GM23338 (cell line): Measurements from ENCODE around the gene SMYD3. TPM values are rescaled to one million over a fixed set of nuclear protein-coding genes. Genes with fewer than 3 reads are reported as not detected.

Source experiments
- ATAC-seq: fragments of 200-7000 bp; cut with Tn5 transposase; 3 replicates; pipeline ENCODE4 v1.9.1; 2020
- DNase-seq: peaks from one replicate; pipeline ENCODE4 v3.0.0-alpha.2; 2015; ENCODE audit warnings: low spot score
- H2AFZ ChIP-seq: fragments of 200-600 bp; sonication (generic); 2 replicates; pipeline ENCODE4 v1.8.0; 2016; ENCODE audit warnings: antibody characterized with exemption, mild to moderate bottlenecking, moderate library complexity
- H3F3A ChIP-seq: fragments of 200-600 bp; sonication (generic); replicated peaks from 2 replicates; pipeline ENCODE4 v1.8.0; 2017; ENCODE audit warnings: antibody characterized with exemption, mixed run types, low read depth
- H3K27ac ChIP-seq: fragments of 200-600 bp; sonication (generic); 2 replicates; pipeline ENCODE4 v1.6.1; 2016; ENCODE audit warnings: low read depth
- H3K27me3 ChIP-seq: fragments of 200-600 bp; sonication (generic); 2 replicates; pipeline ENCODE4 v1.8.0; 2016; ENCODE audit warnings: mild to moderate bottlenecking, mixed run types, moderate library complexity; ENCODE audit not compliant: insufficient read depth
- H3K36me3 ChIP-seq: fragments of 200-600 bp; sonication (generic); 2 replicates; pipeline ENCODE4 v1.8.0; 2016; ENCODE audit warnings: mild to moderate bottlenecking; ENCODE audit not compliant: insufficient read depth
- H3K4me1 ChIP-seq: fragments of 200-600 bp; sonication (generic); 2 replicates; pipeline ENCODE4 v1.8.0; 2016; ENCODE audit warnings: mild to moderate bottlenecking, moderate library complexity; ENCODE audit not compliant: insufficient read depth
- H3K4me2 ChIP-seq: fragments of 200-600 bp; sonication (generic); 2 replicates; pipeline ENCODE4 v1.7.1; 2017; ENCODE audit warnings: mixed run types
- H3K4me3 ChIP-seq: fragments of 200-600 bp; sonication (generic); 2 replicates; pipeline ENCODE4 v1.6.1; 2016; ENCODE audit warnings: mixed run types
- H3K79me2 ChIP-seq: fragments of 200-600 bp; sonication (generic); replicated peaks from 2 replicates; pipeline ENCODE4 v1.8.0; 2017; ENCODE audit warnings: mild to moderate bottlenecking; ENCODE audit not compliant: insufficient read depth
- H3K9me2 ChIP-seq: fragments of 200-600 bp; sonication (generic); 2 replicates; pipeline ENCODE4 v1.8.0; 2017; ENCODE audit not compliant: insufficient read depth
- H4K20me1 ChIP-seq: fragments of 200-600 bp; sonication (generic); replicated peaks from 2 replicates; pipeline ENCODE4 v1.8.0; 2017; ENCODE audit warnings: mild to moderate bottlenecking; ENCODE audit not compliant: insufficient read depth
- H3K27ac Mint-ChIP-seq: 2 replicates; pipeline ENCODE4 v1.8.0; 2020; ENCODE audit warnings: inconsistent platforms, mild to moderate bottlenecking, moderate library complexity, mixed read lengths
- H3K27me3 Mint-ChIP-seq: 3 replicates; pipeline ENCODE4 v1.8.0; 2022; ENCODE audit warnings: low read depth, mild to moderate bottlenecking, moderate library complexity, mixed read lengths, inconsistent platforms; ENCODE audit not compliant: insufficient read depth, poor library complexity
- H3K36me3 Mint-ChIP-seq: 3 replicates; pipeline ENCODE4 v1.8.0; 2021; ENCODE audit warnings: low read depth, mild to moderate bottlenecking, inconsistent platforms, moderate library complexity, mixed read lengths
- H3K4me1 Mint-ChIP-seq: 3 replicates; pipeline ENCODE4 v1.8.0; 2020; ENCODE audit warnings: mild to moderate bottlenecking, inconsistent platforms, mixed read lengths
- H3K4me3 Mint-ChIP-seq: 3 replicates; pipeline ENCODE4 v1.8.0; 2021; ENCODE audit warnings: moderate library complexity, mild to moderate bottlenecking, inconsistent platforms, mixed read lengths
- H3K9me3 Mint-ChIP-seq: 3 replicates; pipeline ENCODE4 v1.8.0; 2020; ENCODE audit warnings: moderate library complexity, mild to moderate bottlenecking, inconsistent platforms, mixed read lengths
- CTCF ChIP-seq, 2 experiments: fragments of 200-600 bp in 1 of 2; sonication (generic) in 1 of 2; conservative IDR thresholded peaks; 2 replicates each; pipeline versions ENCODE4 v1.5.1 to v1.6.1; 2016 to 2017; ENCODE audit warnings: antibody characterized with exemption in 2 of 2, low read depth in 2 of 2, mild to moderate bottlenecking in 2 of 2, moderate library complexity in 1 of 2
- ETS1 ChIP-seq: IDR thresholded peaks from 2 replicates; pipeline ENCODE4 v1.6.1; 2016; ENCODE audit warnings: antibody characterized with exemption
- EZH2 ChIP-seq: fragments of 200-600 bp; sonication (generic); IDR thresholded peaks from one replicate; pipeline ENCODE4 v1.8.0; 2017; ENCODE audit warnings: antibody characterized with exemption, mild to moderate bottlenecking, low read depth; ENCODE audit not compliant: unreplicated experiment
- EZH2phosphoT487 ChIP-seq: fragments of 200-600 bp; sonication (generic); IDR thresholded peaks from one replicate; pipeline ENCODE4 v1.8.1; 2018; ENCODE audit warnings: antibody characterized with exemption; ENCODE audit not compliant: unreplicated experiment
- NANOG ChIP-seq: IDR thresholded peaks from 2 replicates; pipeline ENCODE4 v1.6.1; 2016; ENCODE audit warnings: antibody characterized with exemption, borderline replicate concordance
- ZNF114 ChIP-seq: fragments of 250-450 bp; sonication (Bioruptor Pico); IDR thresholded peaks from 2 replicates; pipeline ENCODE4 v1.5.0; 2020; ENCODE audit warnings: mild to moderate bottlenecking, moderate library complexity
- ZNF462 ChIP-seq: fragments of 250-450 bp; sonication (Bioruptor Pico); IDR thresholded peaks from 2 replicates; pipeline ENCODE4 v1.5.0; 2020; ENCODE audit warnings: mild to moderate bottlenecking, moderate library complexity
- polyA plus RNA-seq: library from polyadenylated mRNA; unstranded; fragments of >200 nt; fragmentation: Nextera tagmentation; extraction: Ambion mirVana; gene quantifications from 2 replicates; pipeline ENCODE4 v1.2.1, GENCODE V29; 2016
- total RNA-seq: library from RNA; depleted of rRNA; stranded (reverse); fragments of >200 nt; shearing (Covaris generic); gene quantifications from 2 replicates; pipeline ENCODE4 v1.2.3, GENCODE V29; 2014

Gene SMYD3
- total and polyA plus RNA-seq, 2 experiments from 2014 or later, result 31.8 to 34.4 TPM

- Histone ChIP-seq H3K36me3 (no peaks in the 10 kb centered on the region), H3K9me2 (no peaks in the 10 kb centered on the region), H2AFZ (no peak overlapping the region), H4K20me1 (no peaks in the 10 kb centered on the region), H3K27ac (no peak overlapping the region), H3F3A (no peaks in the 10 kb centered on the region), H3K27me3 (no peaks in the 10 kb centered on the region), H3K4me1 (0 out of 2 replicates have a peak, but pooled peaks cover 10% of the 10 kb centered on the region), H3K79me2 (no peaks in the 10 kb centered on the region), H3K4me2 (no peak overlapping the region), H3K4me3 (no peak overlapping the region)
- Mint-ChIP-seq H3K27ac (peak overlapping the region; percentile 60), H3K4me1 (peaks cover 29% of the 10 kb centered on the region), H3K36me3 (no peaks in the 10 kb centered on the region), H3K9me3 (no peaks in the 10 kb centered on the region), H3K27me3 (no peaks in the 10 kb centered on the region), H3K4me3 (no peak overlapping the region)
- DNase-seq (no peak), ATAC-seq (no peak)
- TF ChIP-seq ETS1, result no peak
These were observed 214.5 kb downstream of the SMYD3 start for GRCh38 chr1:246292571-246292970.

- no peaks in the 10 kb centered on the region for H4K20me1 ChIP-seq
- H3K9me3 Mint-ChIP-seq, result no peaks in the 10 kb centered on the region
- no peak for TF ChIP-seq NANOG
- no peak for TF ChIP-seq CTCF (conservative IDR thresholded peaks at IDR 0.05; ENCODE audit: low read depth in 2 of 2)
- no peak for TF ChIP-seq ZNF462 (CRISPR knock-in tag)
- TF ChIP-seq EZH2phosphoT487, result no peak
- TF ChIP-seq EZH2, result no peak
- TF ChIP-seq ZNF114, result no peak
- no peaks in the 10 kb centered on the region for H3K9me2 ChIP-seq
- no peaks in the 10 kb centered on the region for H3K79me2 ChIP-seq
- H3K4me2 ChIP-seq, result no peak overlapping the region
- ATAC-seq (no peak), DNase-seq (no peak)
- H3K27me3 ChIP-seq, result no peaks in the 10 kb centered on the region
- H2AFZ ChIP-seq, result no peak overlapping the region
- H3K27ac Mint-ChIP-seq, result no peak overlapping the region
- H3K27ac ChIP-seq, result no peak overlapping the region
- peaks cover 23% of the 10 kb centered on the region for H3K4me1 Mint-ChIP-seq
- no peaks in the 10 kb centered on the region; the same call in 2 of the 3 replicates for H3K36me3 Mint-ChIP-seq
- no peaks in the 10 kb centered on the region for H3K36me3 ChIP-seq
- H3K4me3 Mint-ChIP-seq, result no peak overlapping the region
- H3K4me1 ChIP-seq, result 0 out of 2 replicates have a peak, but pooled peaks cover 10% of the 10 kb centered on the region
- no peak overlapping the region for H3K4me3 ChIP-seq
- H3F3A ChIP-seq, result no peaks in the 10 kb centered on the region
- peaks cover 2% of the 10 kb centered on the region for H3K27me3 Mint-ChIP-seq
These were observed 216.0 kb downstream of the SMYD3 start for GRCh38 chr1:246291127-246291526.
